Mesendoderm (in vitro differentiated cells): ENCODE results near the gene ACP4.
A peak's percentile ranks its signal among the peaks of the same experiment; 100 is the strongest.

ENCODE experiments used
- DNase-seq: peaks from one replicate; pipeline ENCODE4 v3.0.0; 2013
- H2AK5ac ChIP-seq: 2 replicates; pipeline ENCODE4 v1.6.1; 2013; ENCODE audit warnings: low read length, inconsistent platforms
- H2BK120ac ChIP-seq: 2 replicates; pipeline ENCODE4 v1.6.1; 2013; ENCODE audit warnings: low read depth, mild to moderate bottlenecking, low read length, moderate library complexity, mixed read lengths
- H2BK15ac ChIP-seq: replicated peaks from 2 replicates; pipeline ENCODE4 v1.6.1; 2013; ENCODE audit warnings: low read depth, mild to moderate bottlenecking, moderate library complexity
- H2BK5ac ChIP-seq: 2 replicates; pipeline ENCODE4 v1.6.1; 2013; ENCODE audit warnings: low read length, inconsistent platforms
- H3K18ac ChIP-seq: 2 replicates; pipeline ENCODE4 v1.6.1; 2013; ENCODE audit warnings: mild to moderate bottlenecking, low read length, mixed read lengths
- H3K23ac ChIP-seq: one replicate; pipeline ENCODE4 v1.6.1; 2013; ENCODE audit warnings: low read length
- H3K27ac ChIP-seq: 2 replicates; pipeline ENCODE4 v1.5.1; 2013; ENCODE audit warnings: low read depth, mild to moderate bottlenecking, inconsistent platforms, low read length, moderate library complexity
- H3K27me3 ChIP-seq: 2 replicates; pipeline ENCODE4 v1.6.1; 2013; ENCODE audit warnings: low read length, control low read depth, mild to moderate bottlenecking, inconsistent platforms; ENCODE audit not compliant: insufficient read depth, poor library complexity
- H3K36me3 ChIP-seq: 2 replicates; pipeline ENCODE4 v1.6.1; 2013; ENCODE audit warnings: low read length, inconsistent platforms; ENCODE audit not compliant: control insufficient read depth, insufficient read depth
- H3K4ac ChIP-seq: one replicate; pipeline ENCODE4 v1.6.1; 2013; ENCODE audit warnings: low read depth, mild to moderate bottlenecking, low read length, moderate library complexity
- H3K4me1 ChIP-seq: 2 replicates; pipeline ENCODE4 v1.6.1; 2013; ENCODE audit warnings: low read depth, low read length, inconsistent platforms; ENCODE audit not compliant: control insufficient read depth
- H3K4me2 ChIP-seq: 2 replicates; pipeline ENCODE4 v1.6.1; 2013; ENCODE audit warnings: low read length
- H3K4me3 ChIP-seq: 2 replicates; pipeline ENCODE4 v1.5.1; 2013; ENCODE audit warnings: mild to moderate bottlenecking, low read length
- H3K56ac ChIP-seq: one replicate; pipeline ENCODE4 v1.6.1; 2013; ENCODE audit warnings: low read length
- H3K79me1 ChIP-seq: 2 replicates; pipeline ENCODE4 v1.6.1; 2013; ENCODE audit warnings: low read length, inconsistent platforms
- H3K79me2 ChIP-seq: 2 replicates; pipeline ENCODE4 v1.6.1; 2013; ENCODE audit warnings: mild to moderate bottlenecking, low read length; ENCODE audit not compliant: control insufficient read depth, insufficient read depth
- H3K9ac ChIP-seq: 2 replicates; pipeline ENCODE4 v1.6.1; 2013; ENCODE audit warnings: low read length, inconsistent platforms
- H4K5ac ChIP-seq: one replicate; pipeline ENCODE4 v1.6.1; 2013; ENCODE audit warnings: low read length
- H4K8ac ChIP-seq: one replicate; pipeline ENCODE4 v1.6.1; 2013; ENCODE audit warnings: low read depth, mild to moderate bottlenecking, control low read depth, low read length, moderate library complexity
- WGBS: extraction: QIAGEN DNeasy Blood & Tissue Kit; methylation state at CpG from one replicate; pipeline ENCODE4 v1.1.7; 2013; ENCODE audit warnings: low lambda C conversion rate, missing lambda C conversion rate; ENCODE audit not compliant: insufficient coverage; ENCODE audit errors: extremely low coverage; 5-methylcytosine and 5-hydroxymethylcytosine counted together

The ACP4 gene

GRCh38 chr19:50818859-50819472, 28.8 kb downstream of the ACP4 start:
- H3K36me3 ChIP-seq = no peaks in the 10 kb centered on the region
- no peak overlapping the region for H3K56ac ChIP-seq
- no peak overlapping the region for H4K8ac ChIP-seq
- WGBS = no CpG with 5 or more reads among the region's 12 CpGs
- no peak overlapping the region for H2BK120ac ChIP-seq
- H2BK15ac ChIP-seq = no peak overlapping the region
- no peak overlapping the region for H2AK5ac ChIP-seq
- no peaks in the 10 kb centered on the region for H3K79me1 ChIP-seq
- H3K9ac ChIP-seq = no peak overlapping the region
- no peaks in the 10 kb centered on the region for H3K79me2 ChIP-seq
- no peak overlapping the region for H4K5ac ChIP-seq
- H3K4me2 ChIP-seq = no peak overlapping the region
- no peak overlapping the region for H3K23ac ChIP-seq
- peaks cover 6% of the 10 kb centered on the region for H3K27me3 ChIP-seq
- no peak overlapping the region for H3K4me3 ChIP-seq
- H2BK5ac ChIP-seq = no peak overlapping the region
- no peak overlapping the region for H3K4ac ChIP-seq
- no peak overlapping the region for H3K18ac ChIP-seq
- peaks cover 2% of the 10 kb centered on the region for H3K4me1 ChIP-seq
- no peak overlapping the region for H3K27ac ChIP-seq
- no peak for DNase-seq

- DNase-seq = no peak
- H3K27ac ChIP-seq = no peak overlapping the region
- H2BK5ac ChIP-seq = no peak overlapping the region
- peaks cover 6% of the 10 kb centered on the region for H3K27me3 ChIP-seq
- no peak overlapping the region for H4K8ac ChIP-seq
- no peaks in the 10 kb centered on the region for H3K79me1 ChIP-seq
- no peak overlapping the region for H3K18ac ChIP-seq
- no peak overlapping the region for H3K4me3 ChIP-seq
- no peak overlapping the region for H2BK15ac ChIP-seq
- no peak overlapping the region for H3K4ac ChIP-seq
- no peak overlapping the region for H3K9ac ChIP-seq
- no peak overlapping the region for H2AK5ac ChIP-seq
- no peak overlapping the region for H3K4me2 ChIP-seq
- no peak overlapping the region for H3K23ac ChIP-seq
- no peaks in the 10 kb centered on the region for H3K79me2 ChIP-seq
- no peak overlapping the region for H2BK120ac ChIP-seq
- WGBS = no CpG with 5 or more reads among the region's 8 CpGs
- no peaks in the 10 kb centered on the region for H3K36me3 ChIP-seq
- H4K5ac ChIP-seq = no peak overlapping the region
- peaks cover 2% of the 10 kb centered on the region for H3K4me1 ChIP-seq
- no peak overlapping the region for H3K56ac ChIP-seq
Measured at GRCh38 chr19:50819636-50820035, 29.4 kb downstream of the ACP4 start.

GRCh38 chr19:50820086-50820485, 29.9 kb downstream of the ACP4 start:
- H3K27me3 ChIP-seq = peaks cover 6% of the 10 kb centered on the region
- no peak overlapping the region for H2BK5ac ChIP-seq
- no CpG with 5 or more reads among the region's 15 CpGs for WGBS
- no peak overlapping the region for H3K27ac ChIP-seq
- H3K56ac ChIP-seq = no peak overlapping the region
- no peak overlapping the region for H3K9ac ChIP-seq
- no peak overlapping the region for H3K4me3 ChIP-seq
- no peaks in the 10 kb centered on the region for H3K79me2 ChIP-seq
- no peak overlapping the region for H3K23ac ChIP-seq
- no peak overlapping the region for H3K4me2 ChIP-seq
- no peak overlapping the region for H2BK15ac ChIP-seq
- H3K18ac ChIP-seq = no peak overlapping the region
- H3K4me1 ChIP-seq = peaks cover 2% of the 10 kb centered on the region
- DNase-seq = no peak
- no peak overlapping the region for H2BK120ac ChIP-seq
- no peak overlapping the region for H4K5ac ChIP-seq
- H3K4ac ChIP-seq = no peak overlapping the region
- no peak overlapping the region for H4K8ac ChIP-seq
- no peaks in the 10 kb centered on the region for H3K36me3 ChIP-seq
- H2AK5ac ChIP-seq = no peak overlapping the region
- no peaks in the 10 kb centered on the region for H3K79me1 ChIP-seq

- no CpG with 5 or more reads among the region's 21 CpGs for WGBS
- no peak overlapping the region for H3K23ac ChIP-seq
Measured at GRCh38 chr19:50820549-50821247, 30.5 kb downstream of the ACP4 start.

GRCh38 chr19:50821248-50821612, 31.0 kb downstream of the ACP4 start:
- Histone ChIP-seq H3K27ac (no peak overlapping the region), H3K4me3 (no peak overlapping the region), H2AK5ac (no peak overlapping the region), H3K56ac (peak overlapping the region; percentile 15), H3K9ac (no peak overlapping the region), H3K27me3 (peaks cover 6% of the 10 kb centered on the region), H3K18ac (no peak overlapping the region), H3K4me2 (no peak overlapping the region), H3K79me2 (no peaks in the 10 kb centered on the region), H3K79me1 (no peaks in the 10 kb centered on the region), H2BK120ac (no peak overlapping the region), H2BK5ac (no peak overlapping the region), H3K4me1 (peaks cover 2% of the 10 kb centered on the region), H3K36me3 (no peaks in the 10 kb centered on the region), H4K8ac (no peak overlapping the region), H3K23ac (peak overlapping the region; percentile 9), H4K5ac (no peak overlapping the region), H2BK15ac (no peak overlapping the region), H3K4ac (no peak overlapping the region)
- DNase-seq = no peak
- WGBS = no CpG with 5 or more reads among the region's 4 CpGs

More at GRCh38 chr19:50820549-50821247, 30.5 kb downstream of the ACP4 start:
- no peak overlapping the region for H2BK5ac ChIP-seq
- H4K8ac ChIP-seq = no peak overlapping the region
- no peaks in the 10 kb centered on the region for H3K36me3 ChIP-seq
- no peak overlapping the region for H2BK15ac ChIP-seq
- H2BK120ac ChIP-seq = no peak overlapping the region
- H3K27ac ChIP-seq = no peak overlapping the region
- peak overlapping the region; percentile 45 for H3K4me2 ChIP-seq
- H3K79me2 ChIP-seq = no peaks in the 10 kb centered on the region
- H3K4me1 ChIP-seq = peaks cover 2% of the 10 kb centered on the region
- peak overlapping the region; percentile 58 for H3K56ac ChIP-seq
- no peak overlapping the region for H3K18ac ChIP-seq
- no peak for DNase-seq
- H3K79me1 ChIP-seq = no peaks in the 10 kb centered on the region
- H3K4ac ChIP-seq = no peak overlapping the region
- peaks cover 6% of the 10 kb centered on the region for H3K27me3 ChIP-seq
- H3K9ac ChIP-seq = peak overlapping the region; percentile 43
- no peak overlapping the region for H3K4me3 ChIP-seq
- no peak overlapping the region for H4K5ac ChIP-seq
- no peak overlapping the region for H2AK5ac ChIP-seq
